ENCODE data around the gene PCDH9. TPM values are rescaled to one million over a fixed set of nuclear protein-coding genes. Genes with fewer than 3 reads are reported as not detected.
"Not testable (repeated sequence)": the region's sequence is repeated elsewhere in the genome, so short reads cannot be mapped to it uniquely, and the experiment has no call there.

PCDH9 gene
- total and polyA plus RNA-seq, 3 donors from 2014 or later = 2.3 to 4.6 (median 3.5) TPM

- intact Hi-C loops (cut with DNase I; ENCODE audit: low total_unique reads) = no loop called here
- WGBS, 2 donors = 46 to 59% methylated on average over 4 of the region's 4 CpGs
- Histone ChIP-seq H3K4me3 (no peak overlapping the region), H3K36me3 (ENCODE audit: low read depth, missing control alignments) (no peaks in the 10 kb centered on the region), H3K27ac (no peak overlapping the region), H3K9me3 (no peaks in the 10 kb centered on the region), H3K27me3 (no peaks in the 10 kb centered on the region), H3K4me1 (no peaks in the 10 kb centered on the region)
- no peak for DNase-seq
- no peak for TF ChIP-seq POLR2A (IDR thresholded peaks at IDR 0.05)
- TF ChIP-seq, protein P1, sequence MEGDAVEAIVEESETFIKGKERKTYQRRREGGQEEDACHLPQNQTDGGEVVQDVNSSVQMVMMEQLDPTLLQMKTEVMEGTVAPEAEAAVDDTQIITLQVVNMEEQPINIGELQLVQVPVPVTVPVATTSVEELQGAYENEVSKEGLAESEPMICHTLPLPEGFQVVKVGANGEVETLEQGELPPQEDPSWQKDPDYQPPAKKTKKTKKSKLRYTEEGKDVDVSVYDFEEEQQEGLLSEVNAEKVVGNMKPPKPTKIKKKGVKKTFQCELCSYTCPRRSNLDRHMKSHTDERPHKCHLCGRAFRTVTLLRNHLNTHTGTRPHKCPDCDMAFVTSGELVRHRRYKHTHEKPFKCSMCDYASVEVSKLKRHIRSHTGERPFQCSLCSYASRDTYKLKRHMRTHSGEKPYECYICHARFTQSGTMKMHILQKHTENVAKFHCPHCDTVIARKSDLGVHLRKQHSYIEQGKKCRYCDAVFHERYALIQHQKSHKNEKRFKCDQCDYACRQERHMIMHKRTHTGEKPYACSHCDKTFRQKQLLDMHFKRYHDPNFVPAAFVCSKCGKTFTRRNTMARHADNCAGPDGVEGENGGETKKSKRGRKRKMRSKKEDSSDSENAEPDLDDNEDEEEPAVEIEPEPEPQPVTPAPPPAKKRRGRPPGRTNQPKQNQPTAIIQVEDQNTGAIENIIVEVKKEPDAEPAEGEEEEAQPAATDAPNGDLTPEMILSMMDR (IDR thresholded peaks at IDR 0.05) = no peak
Observed at GRCh38 chr13:67101730-67102467, 128.2 kb downstream of the PCDH9 start.

DNA sequence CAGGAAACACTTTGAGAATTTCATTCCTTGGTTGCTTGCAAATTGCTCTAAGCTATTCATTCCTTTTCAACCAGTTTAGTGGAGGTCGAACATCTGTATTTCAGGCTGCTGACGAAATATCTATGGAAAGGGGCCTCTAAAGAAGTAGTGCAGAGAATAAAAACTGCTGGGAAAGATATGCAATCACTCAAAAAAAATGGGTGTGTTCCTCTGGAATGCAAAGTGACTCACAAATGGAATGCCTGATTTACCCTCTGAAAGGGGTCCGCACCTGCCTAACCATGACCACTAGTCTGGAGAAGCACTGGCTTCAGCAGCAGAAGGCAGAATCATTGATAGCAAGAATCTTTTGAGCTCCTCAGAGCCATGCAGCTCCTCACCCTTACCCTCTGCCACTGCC, 129.4 kb downstream of the PCDH9 start:
- no peaks in the 10 kb centered on the region for H3K9me3 ChIP-seq
- H3K4me3 ChIP-seq = no peak overlapping the region
- H3K36me3 ChIP-seq (ENCODE audit: low read depth, missing control alignments) = no peaks in the 10 kb centered on the region
- H3K4me1 ChIP-seq = no peaks in the 10 kb centered on the region
- DNase-seq = no peak
- H3K27me3 ChIP-seq = no peaks in the 10 kb centered on the region
- H3K27ac ChIP-seq = no peak overlapping the region
- WGBS, 2 donors = 86 to 96% methylated on average over 3 of the region's 3 CpGs
- intact Hi-C loops (cut with DNase I; ENCODE audit: low total_unique reads) = no loop called here
- TF ChIP-seq, protein P1 (IDR thresholded peaks at IDR 0.05) = no peak
- no peak for TF ChIP-seq POLR2A (IDR thresholded peaks at IDR 0.05)

DNA sequence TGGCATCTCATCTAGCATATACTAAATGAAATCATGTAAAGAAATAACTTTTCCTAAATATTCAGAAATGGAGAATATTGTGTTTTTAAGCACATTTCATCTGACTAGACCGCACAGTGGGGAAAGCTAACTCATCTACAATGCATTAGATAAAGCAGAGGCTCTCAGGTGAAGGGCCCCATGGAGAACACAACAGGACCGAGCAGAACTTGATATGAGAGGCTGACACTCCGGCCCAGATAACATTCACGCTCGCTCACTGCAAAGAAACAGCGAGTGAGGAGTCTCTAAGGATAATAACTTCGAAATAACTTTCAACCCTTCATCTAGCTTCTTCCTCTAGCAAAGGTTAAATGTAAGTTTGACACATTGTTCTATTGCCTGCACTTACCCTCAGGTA, 130.6 kb downstream of the PCDH9 start:
- H3K4me1 ChIP-seq = no peaks in the 10 kb centered on the region
- intact Hi-C loops (cut with DNase I; ENCODE audit: low total_unique reads) = no loop called here
- WGBS, 2 donors = 93 to 97% methylated on average over 7 of the region's 7 CpGs
- H3K27me3 ChIP-seq = no peaks in the 10 kb centered on the region
- TF ChIP-seq, protein P1 (IDR thresholded peaks at IDR 0.05) = no peak
- H3K27ac ChIP-seq = no peak overlapping the region
- H3K36me3 ChIP-seq (ENCODE audit: low read depth, missing control alignments) = no peaks in the 10 kb centered on the region
- no peaks in the 10 kb centered on the region for H3K9me3 ChIP-seq
- no peak overlapping the region for H3K4me3 ChIP-seq
- DNase-seq = no peak

DNA sequence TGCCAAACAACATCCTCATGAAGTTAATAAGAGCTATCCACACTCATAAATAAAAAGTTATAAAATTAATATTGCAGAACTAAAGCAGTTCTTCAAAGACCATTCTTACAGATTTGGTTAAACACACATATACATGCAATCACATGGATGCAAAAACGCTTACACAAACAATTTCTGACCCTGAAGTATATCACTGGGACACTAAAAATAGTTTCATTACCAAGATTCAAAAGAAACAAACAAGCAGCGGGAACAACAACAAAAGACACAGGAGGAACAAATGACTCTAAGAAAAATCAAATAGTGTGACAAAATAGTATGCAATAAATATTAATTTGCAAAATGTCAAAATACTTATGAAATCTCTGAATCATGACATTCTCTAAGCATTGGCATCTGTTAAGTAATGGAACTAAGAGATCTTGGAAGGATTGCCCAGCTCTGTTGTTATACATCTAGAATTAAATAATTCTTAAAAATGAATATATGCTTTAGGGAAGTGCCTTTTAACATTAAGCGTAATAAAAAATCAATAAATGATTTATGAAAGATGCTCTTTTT, 132.2 kb downstream of the PCDH9 start:
- TF ChIP-seq, protein P1 (IDR thresholded peaks at IDR 0.05) = no peak
- TF ChIP-seq POLR2A (IDR thresholded peaks at IDR 0.05) = no peak
- H3K27ac ChIP-seq = no peak overlapping the region
- intact Hi-C loops (cut with DNase I; ENCODE audit: low total_unique reads) = no loop called here
- H3K4me3 ChIP-seq = no peak overlapping the region
- no peaks in the 10 kb centered on the region for H3K4me1 ChIP-seq
- H3K36me3 ChIP-seq (ENCODE audit: low read depth, missing control alignments) = no peaks in the 10 kb centered on the region
- 88 to 90% methylated on average over 3 of the region's 3 CpGs for WGBS, 2 donors
- no peaks in the 10 kb centered on the region for H3K9me3 ChIP-seq
- no peak for DNase-seq
- H3K27me3 ChIP-seq = no peaks in the 10 kb centered on the region

DNA sequence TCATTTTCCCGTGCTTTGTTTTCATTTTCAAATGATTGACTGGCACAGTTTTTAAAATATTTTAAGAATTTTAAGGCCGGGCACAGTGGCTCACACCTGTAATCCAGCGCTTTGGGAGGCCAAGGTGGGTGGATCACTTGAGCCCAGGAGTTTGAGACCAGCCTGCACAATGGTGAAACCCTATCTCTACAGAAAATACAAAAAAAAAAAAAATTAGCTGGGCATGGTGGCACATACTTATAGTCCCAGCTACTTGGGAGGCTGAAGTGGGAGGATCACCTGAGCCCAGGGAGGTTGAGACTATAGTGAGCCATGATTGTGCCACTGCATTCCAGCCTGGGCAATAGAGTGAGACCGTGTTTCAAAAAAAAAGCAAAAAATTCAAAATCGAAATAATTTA, 133.2 kb downstream of the PCDH9 start:
- DNase-seq; H3K9me3 ChIP-seq; H3K4me1 ChIP-seq; intact Hi-C loops (cut with DNase I; ENCODE audit: low total_unique reads); H3K4me3 ChIP-seq; H3K27ac ChIP-seq; H3K36me3 ChIP-seq (ENCODE audit: low read depth, missing control alignments); H3K27me3 ChIP-seq: not testable (repeated sequence)
- 88 to 97% methylated on average over 5 of the region's 5 CpGs for WGBS, 2 donors
